ENCODE measurements around the gene ZNF414.

- TF ChIP-seq CTCF (IDR thresholded peaks at IDR 0.05) (no peak), EZH2 (IDR thresholded peaks at IDR 0.05; ENCODE audit: borderline replicate concordance, insufficient read depth, low read depth, low read length, poor library complexity, severe bottlenecking) (no peak)
Measured at GRCh38 chr19:8489561-8490394, 24.2 kb downstream of the ZNF414 start.

Measured in B cell (primary cell).